Measurements from ENCODE around the gene KLHDC10. TPM values are rescaled to one million over a fixed set of nuclear protein-coding genes. Genes with fewer than 3 reads are reported as not detected.
"Not testable (repeated sequence)": the region's sequence is repeated elsewhere in the genome, so short reads cannot be mapped to it uniquely, and the experiment has no call there.

KLHDC10 gene
- total RNA-seq, 1 experiment from 2014 or later, result 24.5 TPM

- DNase-seq (ENCODE audit: low read depth), result peak; percentile 59
Measured at GRCh38 chr7:130154501-130155317, 84.4 kb downstream of the KLHDC10 start.

- DNase-seq (ENCODE audit: low read depth), result no peak
Measured at GRCh38 chr7:130156140-130156539, 85.8 kb downstream of the KLHDC10 start.

- DNase-seq (ENCODE audit: low read depth), result no peak
Measured at GRCh38 chr7:130157700-130158099, 87.4 kb downstream of the KLHDC10 start.

- no peak for DNase-seq (ENCODE audit: low read depth)
Measured at GRCh38 chr7:130160023-130160422, 89.7 kb downstream of the KLHDC10 start.

DNA sequence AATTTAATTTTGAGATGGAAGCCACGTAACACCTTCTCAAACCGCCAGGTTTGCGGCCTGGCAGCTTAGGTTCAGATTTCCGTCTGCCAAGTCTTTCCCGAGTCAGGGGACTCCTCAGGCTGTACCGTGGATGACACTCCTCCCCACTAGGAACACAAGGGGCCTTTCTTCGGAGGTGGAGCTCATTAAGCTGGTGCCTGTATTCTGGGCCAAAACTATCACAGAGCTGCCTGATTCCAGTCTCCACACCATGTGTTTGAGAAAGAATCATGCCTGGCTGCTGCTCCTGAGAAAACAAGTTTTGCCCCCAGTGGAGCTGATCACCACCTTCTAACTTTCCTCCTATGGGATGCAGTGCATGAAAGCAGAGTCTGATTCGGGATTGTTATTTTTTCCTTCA, 90.1 kb downstream of the KLHDC10 start:
- no peak for DNase-seq (ENCODE audit: low read depth)

DNA sequence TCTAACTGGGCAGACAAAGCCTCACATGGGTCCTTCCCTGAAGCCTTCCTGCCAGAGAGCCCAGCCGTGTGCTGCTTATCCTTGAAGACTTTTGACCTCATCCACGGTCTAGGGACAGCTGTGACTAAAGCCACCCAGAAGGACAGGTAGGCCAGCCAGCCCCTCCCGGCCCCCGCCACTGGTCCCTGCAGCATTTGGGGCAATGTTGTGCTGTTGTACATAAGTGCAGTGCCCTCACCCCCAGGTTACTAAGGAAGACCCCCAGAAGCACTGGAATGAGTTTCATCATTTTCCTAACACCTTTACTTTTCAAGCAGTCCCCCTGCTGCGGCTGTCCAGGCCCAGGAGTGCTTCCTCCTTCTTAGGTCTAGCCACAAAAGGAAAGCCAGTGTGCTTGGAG, 91.9 kb downstream of the KLHDC10 start:
- DNase-seq (ENCODE audit: low read depth), result no peak

- no peak for DNase-seq (ENCODE audit: low read depth)
Measured at GRCh38 chr7:130174237-130174959, 104.1 kb downstream of the KLHDC10 start.

DNA sequence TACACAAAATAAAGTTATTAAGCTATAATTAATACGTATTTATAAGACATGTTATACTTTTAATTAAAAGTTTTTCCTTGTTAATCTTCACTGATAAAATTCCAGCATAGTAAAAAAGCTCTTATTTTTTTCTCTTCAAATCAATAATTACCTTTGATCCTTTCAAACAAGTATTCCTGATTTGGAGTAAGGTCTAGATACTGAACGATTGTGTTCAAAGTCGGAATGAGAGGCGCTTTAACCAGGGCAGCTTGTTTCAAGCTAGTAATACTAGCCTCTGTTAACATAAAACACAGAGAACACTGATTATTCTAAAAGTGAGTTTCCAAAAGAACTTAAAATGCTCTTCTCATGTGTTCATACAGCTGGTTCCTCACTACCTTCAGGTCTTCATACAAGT, 107.9 kb downstream of the KLHDC10 start:
- DNase-seq (ENCODE audit: low read depth), result no peak

DNA sequence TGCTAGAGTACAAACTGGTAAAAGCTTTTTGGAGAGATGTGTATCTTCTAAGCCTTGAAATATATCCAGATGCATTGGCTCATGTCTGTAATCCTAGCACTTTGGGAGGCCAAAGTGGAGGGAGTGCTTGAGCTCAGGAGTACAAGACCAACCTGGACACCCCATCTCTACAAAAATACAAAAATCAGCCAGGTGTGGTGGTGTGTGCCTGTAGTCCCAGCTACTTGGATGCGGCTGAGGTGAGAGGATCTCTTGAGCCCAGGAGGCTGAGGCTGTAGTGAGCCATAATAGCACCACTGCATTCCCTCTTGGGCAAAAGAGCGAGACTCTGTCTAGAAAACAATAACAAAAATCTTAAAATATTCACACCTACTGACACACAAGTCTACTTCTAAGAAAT, 109.3 kb downstream of the KLHDC10 start:
- DNase-seq (ENCODE audit: low read depth), result no peak

GRCh38 chr7:130180571-130181262, 110.4 kb downstream of the KLHDC10 start:
- DNase-seq (ENCODE audit: low read depth), result peak; percentile 77

DNA sequence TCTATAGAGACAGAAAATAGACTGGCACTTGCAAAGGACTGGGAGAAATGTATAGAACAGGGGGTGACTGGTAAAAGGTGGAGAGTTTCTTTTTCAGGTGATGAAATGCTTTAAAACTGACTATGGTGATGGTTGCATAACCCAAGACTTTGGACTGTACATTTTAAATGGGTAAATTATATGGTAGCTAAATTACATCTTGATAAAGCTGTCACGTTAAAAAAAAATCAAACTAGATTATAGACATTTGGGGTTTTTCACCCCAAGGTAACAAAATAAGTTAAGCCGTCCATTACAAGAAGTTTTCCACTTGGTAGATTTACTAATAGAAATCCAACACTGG, 110.9 kb downstream of the KLHDC10 start:
- DNase-seq (ENCODE audit: low read depth), result no peak

DNA sequence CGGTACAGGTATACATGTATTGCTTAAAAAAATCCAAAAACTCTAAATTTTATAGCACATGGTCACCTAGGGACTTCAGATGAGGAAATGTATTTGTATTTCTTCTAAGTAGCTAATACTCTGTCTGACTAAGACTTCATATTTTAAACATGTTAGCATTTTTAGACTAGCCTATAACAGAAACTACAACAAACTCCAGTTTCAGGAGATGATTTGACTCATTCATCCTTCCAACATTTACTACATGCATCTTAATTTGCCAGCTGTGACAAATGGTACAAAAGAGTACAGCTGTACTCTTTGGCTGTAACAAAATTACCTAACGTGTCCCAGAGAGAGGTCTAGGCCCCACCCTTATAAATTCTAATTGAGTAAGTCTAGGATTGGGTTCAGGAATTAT, 112.7 kb downstream of the KLHDC10 start:
- no peak for DNase-seq (ENCODE audit: low read depth)

GRCh38 chr7:130184349-130184748, 114.0 kb downstream of the KLHDC10 start:
- DNase-seq (ENCODE audit: low read depth), result not testable (repeated sequence)

Other genes starting within 250 kb of the KLHDC10 start
- 39.1 and 62.4 TPM in 2 replicates for gene UBE2H, start 117.6 kb upstream of the KLHDC10 start, total RNA-seq (2014; rRNA removed; shearing (Covaris generic))
- gene ZC3HC1, start 19.2 kb upstream of the KLHDC10 start, total RNA-seq (2014; rRNA removed; shearing (Covaris generic)), result 75.4 and 116 TPM in 2 replicates
- gene TMEM209, start 134.9 kb downstream of the KLHDC10 start, total RNA-seq (2014; rRNA removed; shearing (Covaris generic)), result 30.9 and 46.7 TPM in 2 replicates
- gene SSMEM1, start 137.3 kb downstream of the KLHDC10 start, total RNA-seq (2014; rRNA removed; shearing (Covaris generic)), result not detected in 2 replicates
- 0.11 TPM in 1 of 2 replicates, not detected in the other for gene CPA2, start 196.3 kb downstream of the KLHDC10 start, total RNA-seq (2014; rRNA removed; shearing (Covaris generic))
- gene CPA4, start 222.6 kb downstream of the KLHDC10 start, total RNA-seq (2014; rRNA removed; shearing (Covaris generic)), result 85.6 and 98.8 TPM in 2 replicates